HEK293 (cell line): ENCODE measurements around the gene MFAP1.

ENCODE experiments used
- CTCF ChIA-PET: fragments of 350-600 bp; formaldehyde crosslinking; extraction: SDS; loops from one replicate; lab custom pipeline; 2021; ENCODE audit warnings: antibody characterized with exemption; lab: Yijun Ruan, JAX
- POLR2A ChIA-PET: fragments of 300-600 bp; formaldehyde crosslinking; extraction: SDS; loops from one replicate; lab custom pipeline; 2020; ENCODE audit warnings: antibody characterized with exemption, inconsistent platforms; lab: Yijun Ruan, JAX
- H3K27ac ChIP-seq: fragments of 200-500 bp; sonication (Bioruptor generic); 2 replicates; pipeline ENCODE4 v1.5.1; 2014; ENCODE audit warnings: low read depth, low read length, control low read depth, inconsistent platforms; ENCODE audit errors: extremely low read depth
- H3K36me3 ChIP-seq, 2 experiments: fragments of 200-500 bp in 1 of 2; sonication (Bioruptor generic) in 1 of 2; 1 replicate in 1 of 2; 2 replicates in 1 of 2; pipeline ENCODE4 v1.5.1; 2014 to 2017; ENCODE audit warnings: inconsistent platforms in 2 of 2, low read length in 2 of 2; ENCODE audit not compliant: control insufficient read depth in 2 of 2, insufficient read depth in 1 of 2
- H3K4me1 ChIP-seq: fragments of 200-500 bp; sonication (Bioruptor generic); 2 replicates; pipeline ENCODE4 v1.5.1; 2014; ENCODE audit warnings: mild to moderate bottlenecking, low read length, inconsistent platforms; ENCODE audit not compliant: control insufficient read depth, insufficient read depth
- H3K4me3 ChIP-seq: 2 replicates; pipeline ENCODE4 v1.5.1; 2011; ENCODE audit warnings: low read depth, mild to moderate bottlenecking, control low read depth, low read length, moderate library complexity
- H3K9me3 ChIP-seq: fragments of 200-500 bp; sonication (Bioruptor generic); 2 replicates; pipeline ENCODE4 v1.5.1; 2014; ENCODE audit warnings: low read depth, low read length, inconsistent platforms; ENCODE audit not compliant: control insufficient read depth, insufficient read depth
- GLIS2 ChIP-seq: fragments of 450-650 bp; formaldehyde crosslinking; IDR thresholded peaks from 2 replicates; pipeline ENCODE4 v1.5.1; 2016; ENCODE audit warnings: missing biosample characterization, missing genetic modification characterization
- HIC1 ChIP-seq: fragments of 450-650 bp; formaldehyde crosslinking; IDR thresholded peaks from 2 replicates; pipeline ENCODE4 v1.5.1; 2016; ENCODE audit warnings: missing biosample characterization, missing genetic modification characterization
- HOXD13 ChIP-seq: sonication (generic); formaldehyde crosslinking; IDR thresholded peaks from 2 replicates; pipeline ENCODE4 v1.8.0; 2022; ENCODE audit warnings: missing genetic modification reagents, borderline replicate concordance
- INSM2 ChIP-seq: fragments of 450-650 bp; formaldehyde crosslinking; IDR thresholded peaks from 2 replicates; pipeline ENCODE4 v1.5.1; 2016; ENCODE audit warnings: missing biosample characterization, missing genetic modification characterization
- KLF7 ChIP-seq: fragments of 450-650 bp; formaldehyde crosslinking; IDR thresholded peaks from 2 replicates; pipeline ENCODE4 v1.5.1; 2016; ENCODE audit warnings: missing biosample characterization, missing genetic modification characterization, borderline replicate concordance
- KLF8 ChIP-seq: fragments of 450-650 bp; formaldehyde crosslinking; IDR thresholded peaks from 2 replicates; pipeline ENCODE4 v1.5.1; 2016; ENCODE audit warnings: missing biosample characterization, missing genetic modification characterization
- MYNN ChIP-seq: fragments of 450-650 bp; formaldehyde crosslinking; IDR thresholded peaks from 2 replicates; pipeline ENCODE4 v1.5.1; 2016; ENCODE audit warnings: missing biosample characterization, missing genetic modification characterization, borderline replicate concordance
- MZF1 ChIP-seq: fragments of 450-650 bp; formaldehyde crosslinking; IDR thresholded peaks from 2 replicates; pipeline ENCODE4 v1.5.1; 2017; ENCODE audit warnings: missing biosample characterization, missing genetic modification characterization, borderline replicate concordance
- PATZ1 ChIP-seq: fragments of 450-650 bp; formaldehyde crosslinking; IDR thresholded peaks from 2 replicates; pipeline ENCODE4 v1.5.1; 2016; ENCODE audit warnings: missing biosample characterization, missing genetic modification characterization
- REPIN1 ChIP-seq: fragments of 450-650 bp; formaldehyde crosslinking; IDR thresholded peaks from 2 replicates; pipeline ENCODE4 v1.5.1; 2017; ENCODE audit warnings: missing biosample characterization, missing genetic modification characterization, low read depth
- YY1 ChIP-seq: fragments of 450-650 bp; formaldehyde crosslinking; IDR thresholded peaks from 2 replicates; pipeline ENCODE4 v1.5.1; 2018; ENCODE audit warnings: missing biosample characterization, missing genetic modification characterization
- ZBTB17 ChIP-seq: fragments of 450-650 bp; formaldehyde crosslinking; IDR thresholded peaks from 2 replicates; pipeline ENCODE4 v1.5.1; 2016; ENCODE audit warnings: missing biosample characterization, missing genetic modification characterization
- ZBTB48 ChIP-seq: fragments of 450-650 bp; formaldehyde crosslinking; IDR thresholded peaks from 2 replicates; pipeline ENCODE4 v1.5.1; 2016; ENCODE audit warnings: missing biosample characterization, missing genetic modification characterization
- ZEB2 ChIP-seq: fragments of 450-650 bp; formaldehyde crosslinking; IDR thresholded peaks from 2 replicates; pipeline ENCODE4 v1.5.1; 2016; ENCODE audit warnings: missing biosample characterization, missing genetic modification characterization
- ZNF132 ChIP-seq: fragments of 450-650 bp; formaldehyde crosslinking; IDR thresholded peaks from 2 replicates; pipeline ENCODE4 v1.5.1; 2017; ENCODE audit warnings: missing biosample characterization, missing genetic modification characterization, borderline replicate concordance
- ZNF155 ChIP-seq: fragments of 450-650 bp; formaldehyde crosslinking; IDR thresholded peaks from 2 replicates; pipeline ENCODE4 v1.5.1; 2016; ENCODE audit warnings: missing biosample characterization, missing genetic modification characterization
- ZNF211 ChIP-seq: fragments of 450-650 bp; formaldehyde crosslinking; IDR thresholded peaks from 2 replicates; pipeline ENCODE4 v1.5.1; 2016; ENCODE audit warnings: low read depth, missing biosample characterization, missing genetic modification characterization
- ZNF239 ChIP-seq: fragments of 450-650 bp; formaldehyde crosslinking; IDR thresholded peaks from 2 replicates; pipeline ENCODE4 v1.5.1; 2016; ENCODE audit warnings: missing biosample characterization, missing genetic modification characterization
- ZNF501 ChIP-seq: fragments of 450-650 bp; formaldehyde crosslinking; IDR thresholded peaks from 2 replicates; pipeline ENCODE4 v1.5.1; 2016; ENCODE audit warnings: missing biosample characterization, missing genetic modification characterization
- ZNF530 ChIP-seq: fragments of 450-650 bp; formaldehyde crosslinking; IDR thresholded peaks from 2 replicates; pipeline ENCODE4 v1.5.1; 2016; ENCODE audit warnings: low read depth, missing biosample characterization, missing genetic modification characterization
- ZNF558 ChIP-seq: fragments of 450-650 bp; formaldehyde crosslinking; IDR thresholded peaks from 2 replicates; pipeline ENCODE4 v1.5.1; 2016; ENCODE audit warnings: missing biosample characterization, missing genetic modification characterization
- ZNF580 ChIP-seq: fragments of 450-650 bp; formaldehyde crosslinking; IDR thresholded peaks from 2 replicates; pipeline ENCODE4 v1.5.1; 2016; ENCODE audit warnings: missing biosample characterization, missing genetic modification characterization
- ZNF600 ChIP-seq: fragments of 450-650 bp; formaldehyde crosslinking; IDR thresholded peaks from 2 replicates; pipeline ENCODE4 v1.5.1; 2016; ENCODE audit warnings: missing biosample characterization, missing genetic modification characterization
- ZNF664 ChIP-seq: fragments of 450-650 bp; formaldehyde crosslinking; IDR thresholded peaks from 2 replicates; pipeline ENCODE4 v1.5.1; 2016; ENCODE audit warnings: missing biosample characterization, missing genetic modification characterization
- ZNF692 ChIP-seq: fragments of 450-650 bp; formaldehyde crosslinking; IDR thresholded peaks from 2 replicates; pipeline ENCODE4 v1.5.1; 2016; ENCODE audit warnings: missing biosample characterization, missing genetic modification characterization
- ZNF768 ChIP-seq: fragments of 450-650 bp; formaldehyde crosslinking; IDR thresholded peaks from 2 replicates; pipeline ENCODE4 v1.5.1; 2018; ENCODE audit warnings: missing biosample characterization, mild to moderate bottlenecking, missing genetic modification characterization
- ZNF843 ChIP-seq: fragments of 450-650 bp; formaldehyde crosslinking; IDR thresholded peaks from 2 replicates; pipeline ENCODE4 v1.5.1; 2016; ENCODE audit warnings: missing biosample characterization, missing genetic modification characterization
- ZSCAN30 ChIP-seq: fragments of 450-650 bp; IDR thresholded peaks from 2 replicates; pipeline ENCODE4 v1.5.1; 2018; ENCODE audit warnings: missing biosample characterization, mild to moderate bottlenecking, missing genetic modification characterization, moderate library complexity

Gene MFAP1

GRCh38 chr15:43777267-43777914, 47.1 kb downstream of the MFAP1 start:
- Histone ChIP-seq H3K27ac (peak overlapping the region; percentile 92), H3K9me3 (no peaks in the 10 kb centered on the region), H3K4me3 (peak overlapping the region; percentile 45), H3K36me3 (peaks cover 13 to 19% of the 10 kb centered on the region in 2 experiments), H3K4me1 (peaks cover 5% of the 10 kb centered on the region; the same call in 1 of the 2 replicates)
- CTCF ChIA-PET: interaction anchor here (0.5 to 1.9 kb wide), 8 partner anchors 12 to 344 kb away, joined by 3 to 7 read pairs (median 4); no protein-coding TSS in a partner anchor
- POLR2A ChIA-PET: interaction anchor here (0.5 to 2.0 kb wide), 10 partner anchors 10 to 647 kb away, joined by 3 to 8 read pairs (median 3); partner anchors contain the start of genes FRMD5, HYPK, MFAP1 and SERF2
- TF ChIP-seq PATZ1 (tag by site-specific recombination): peak; percentile 9; the same call in 1 of the 2 replicates
- peak; percentile 43; the same call in 1 of the 2 replicates for TF ChIP-seq ZNF692 (tag by site-specific recombination)
- TF ChIP-seq ZSCAN30 (tag by site-specific recombination): peak; percentile 90
- TF ChIP-seq GLIS2 (tag by site-specific recombination): no peak
- TF ChIP-seq KLF8: peak; percentile 27; the same call in 1 of the 2 replicates
- TF ChIP-seq ZNF155 (tag by site-specific recombination): no peak
- no peak for TF ChIP-seq ZNF239 (tag by site-specific recombination)
- TF ChIP-seq ZNF664 (tag by site-specific recombination): no peak
- TF ChIP-seq ZNF501: 0 out of 2 replicates have a peak, but pooled peaks have one; percentile 29
- peak; percentile 82 for TF ChIP-seq ZNF600 (tag by site-specific recombination)
- no peak for TF ChIP-seq ZNF768 (tag by site-specific recombination)
- no peak for TF ChIP-seq ZNF211 (tag by site-specific recombination)
- TF ChIP-seq MYNN: no peak
- TF ChIP-seq YY1 (tag by site-specific recombination): peak; percentile 36; the same call in 1 of the 2 replicates
- TF ChIP-seq REPIN1 (tag by site-specific recombination): no peak
- no peak for TF ChIP-seq HOXD13 (CRISPR knock-in tag)
- peak; percentile 64 for TF ChIP-seq ZBTB48 (tag by site-specific recombination)
- TF ChIP-seq MZF1: 0 out of 2 replicates have a peak, but pooled peaks have one; percentile 13
- TF ChIP-seq ZEB2 (tag by site-specific recombination): peak; percentile 80
- no peak for TF ChIP-seq ZNF530 (tag by site-specific recombination)
- TF ChIP-seq HIC1 (tag by site-specific recombination): peak; percentile 94
- 0 out of 2 replicates have a peak, but pooled peaks have one; percentile 17 for TF ChIP-seq INSM2 (tag by site-specific recombination)
- no peak for TF ChIP-seq ZNF132 (tag by site-specific recombination)
- TF ChIP-seq ZNF558 (tag by site-specific recombination): 0 out of 2 replicates have a peak, but pooled peaks have one; percentile 32
- 0 out of 2 replicates have a peak, but pooled peaks have one; percentile 20 for TF ChIP-seq KLF7 (tag by site-specific recombination)
- TF ChIP-seq ZNF843 (tag by site-specific recombination): peak; percentile 51; the same call in 1 of the 2 replicates
- peak; percentile 69 for TF ChIP-seq ZBTB17
- TF ChIP-seq ZNF580 (tag by site-specific recombination): peak; percentile 61; the same call in 1 of the 2 replicates
